ENCODE data around the gene IQSEC1. TPM values are rescaled to one million over a fixed set of nuclear protein-coding genes. Genes with fewer than 3 reads are reported as not detected.

Gene IQSEC1
- polyA plus RNA-seq, 1 donor (not counting 4 experiments of a cell fraction or from before 2014, with no cell fraction given): 2.8 TPM

- Histone ChIP-seq H3K4me1 (ENCODE audit: control insufficient read depth, extremely low read depth, insufficient read depth, low read length) (no peaks in the 10 kb centered on the region), H4K20me1 (ENCODE audit: control insufficient read depth, extremely low read depth, insufficient read depth, low read length) (no peaks in the 10 kb centered on the region), H3K79me2 (ENCODE audit: control insufficient read depth, insufficient read depth, low read length) (no peaks in the 10 kb centered on the region), H3K9me3 (ENCODE audit: control insufficient read depth, low read depth, low read length) (no peaks in the 10 kb centered on the region), H3K9me1 (ENCODE audit: control insufficient read depth, extremely low read depth, insufficient read depth, low read length) (no peaks in the 10 kb centered on the region), H3K27me3 (ENCODE audit: control insufficient read depth, extremely low read depth, insufficient read depth, low read length) (peaks cover 19% of the 10 kb centered on the region), H3K36me3 (ENCODE audit: control insufficient read depth in 2 of 2, extremely low read depth in 1 of 2, insufficient read depth in 2 of 2, low read length in 2 of 2) (no peaks in the 10 kb centered on the region), H3K4me2 (ENCODE audit: control insufficient read depth, extremely low read depth, insufficient read depth, low read depth, low read length) (no peak overlapping the region), H3K4me3 (ENCODE audit: control insufficient read depth in 2 of 3, extremely low read depth in 1 of 3, insufficient read depth in 2 of 3, low read depth in 1 of 3, low read length in 3 of 3) (no peak overlapping the region), H3K27ac (ENCODE audit: control insufficient read depth, insufficient read depth, low read length) (no peak overlapping the region), H3K9ac (ENCODE audit: control insufficient read depth, extremely low read depth, insufficient read depth, low read length) (no peak overlapping the region), H2AFZ (ENCODE audit: control insufficient read depth, low read length) (no peak overlapping the region)
- dilution Hi-C loops (cut with MboI; ENCODE audit: extremely low pct_ligation_motif_present, low sequenced_read_pairs): no loop called here
- FAIRE-seq: no peak
- TF ChIP-seq EZH2 (IDR thresholded peaks at IDR 0.05; ENCODE audit: low read length) (no peak), CTCF (optimal IDR thresholded peaks at IDR 0.05 in 1 of 3, IDR thresholded peaks at IDR 0.05 in 1 of 3, conservative IDR thresholded peaks at IDR 0.05 in 1 of 3; ENCODE audit: extremely low read depth in 1 of 3, insufficient read depth in 2 of 3, low read length in 3 of 3) (no peak)
- DNase-seq (ENCODE audit: low read depth, low spot score): no peak
These were observed 65.8 kb downstream of the IQSEC1 start for GRCh38 chr3:13007251-13007941.

- no peaks in the 10 kb centered on the region for H3K4me1 ChIP-seq (ENCODE audit: control insufficient read depth, extremely low read depth, insufficient read depth, low read length)
These were observed 66.8 kb downstream of the IQSEC1 start for GRCh38 chr3:13006216-13006990.

More at GRCh38 chr3:13006216-13006990, 66.8 kb downstream of the IQSEC1 start:
- Histone ChIP-seq H2AFZ (ENCODE audit: control insufficient read depth, low read length) (no peak overlapping the region), H3K9me3 (ENCODE audit: control insufficient read depth, low read depth, low read length) (no peaks in the 10 kb centered on the region), H3K9me1 (ENCODE audit: control insufficient read depth, extremely low read depth, insufficient read depth, low read length) (no peaks in the 10 kb centered on the region), H3K27me3 (ENCODE audit: control insufficient read depth, extremely low read depth, insufficient read depth, low read length) (peaks cover 19% of the 10 kb centered on the region), H3K4me3 (ENCODE audit: control insufficient read depth in 2 of 3, extremely low read depth in 1 of 3, insufficient read depth in 2 of 3, low read depth in 1 of 3, low read length in 3 of 3) (no peak overlapping the region), H3K36me3 (ENCODE audit: control insufficient read depth in 2 of 2, extremely low read depth in 1 of 2, insufficient read depth in 2 of 2, low read length in 2 of 2) (no peaks in the 10 kb centered on the region), H3K4me2 (ENCODE audit: control insufficient read depth, extremely low read depth, insufficient read depth, low read depth, low read length) (no peak overlapping the region), H3K79me2 (ENCODE audit: control insufficient read depth, insufficient read depth, low read length) (no peaks in the 10 kb centered on the region), H3K9ac (ENCODE audit: control insufficient read depth, extremely low read depth, insufficient read depth, low read length) (no peak overlapping the region), H4K20me1 (ENCODE audit: control insufficient read depth, extremely low read depth, insufficient read depth, low read length) (no peaks in the 10 kb centered on the region), H3K27ac (ENCODE audit: control insufficient read depth, insufficient read depth, low read length) (no peak overlapping the region)
- FAIRE-seq: no peak
- DNase-seq (ENCODE audit: low read depth, low spot score): no peak
- dilution Hi-C loops (cut with MboI; ENCODE audit: extremely low pct_ligation_motif_present, low sequenced_read_pairs): no loop called here
- TF ChIP-seq CTCF (optimal IDR thresholded peaks at IDR 0.05 in 1 of 3, IDR thresholded peaks at IDR 0.05 in 1 of 3, conservative IDR thresholded peaks at IDR 0.05 in 1 of 3; ENCODE audit: extremely low read depth in 1 of 3, insufficient read depth in 2 of 3, low read length in 3 of 3): no peak
